ENCODE data around the gene PTPRE. TPM values are rescaled to one million over a fixed set of nuclear protein-coding genes. Genes with fewer than 3 reads are reported as not detected.

PTPRE gene
- total and polyA plus RNA-seq, 10 of the 15 experiments (the other 5 are each of a cell fraction or from before 2014, with no cell fraction given): 2.9 to 7.6 (median 5.8) TPM

GRCh38 chr10:128110339-128110738 lies 203.4 kb downstream of the PTPRE start:
- H4K20me1 ChIP-seq (ENCODE audit: control insufficient read depth, insufficient read depth): no peaks in the 10 kb centered on the region
- H3K4me2 ChIP-seq (ENCODE audit: control insufficient read depth, insufficient read depth): no peak overlapping the region
- ATAC-seq (no peak), DNase-seq (ENCODE audit: low read depth, low spot score) (no peak), FAIRE-seq (no peak)
- CTCF ChIA-PET: interaction anchor here (1.5 kb wide), 1 partner anchor 13 kb away, joined by 5 read pairs; no protein-coding TSS in a partner anchor
- SMC1A ChIA-PET (ENCODE audit: uncharacterized antibody, unreplicated experiment): no interaction called here
- H3K4me1 ChIP-seq (ENCODE audit: control insufficient read depth, insufficient read depth, low read length): no peaks in the 10 kb centered on the region
- POLR2A ChIA-PET: no interaction called here
- no peak overlapping the region for H3K27ac ChIP-seq (ENCODE audit: control insufficient read depth, insufficient read depth)
- RAD21 ChIA-PET (ENCODE audit: unreplicated experiment): no interaction called here
- no peaks in the 10 kb centered on the region for H3K27me3 ChIP-seq (replicated peaks in 1 of 2; ENCODE audit: control insufficient read depth in 2 of 2, insufficient read depth in 2 of 2, low read length in 1 of 2)
- in situ Hi-C loops (cut with MboI) (no loop called here), intact Hi-C loops (cut with micrococcal nuclease; ENCODE audit: unreplicated experiment) (no loop called here)
- H3K36me3 ChIP-seq (ENCODE audit: control insufficient read depth in 2 of 2, insufficient read depth in 2 of 2, low read length in 1 of 2): peaks cover 50 to 64% of the 10 kb centered on the region in 2 experiments
- H3K79me2 ChIP-seq (ENCODE audit: control insufficient read depth, insufficient read depth, low read length): peaks cover under 1% of the 10 kb centered on the region
- H3K9me3 ChIP-seq (replicated peaks; ENCODE audit: control insufficient read depth, insufficient read depth, low read length): no peaks in the 10 kb centered on the region
- 100% methylated on average over 3 of the region's 3 CpGs for WGBS (ENCODE audit: insufficient coverage, insufficient replicate concordance, low lambda C conversion rate, missing lambda C conversion rate)
- H3K9ac ChIP-seq (ENCODE audit: control insufficient read depth, insufficient read depth, low read length): no peak overlapping the region
- H3K4me3 ChIP-seq: no peak overlapping the region
- no peak overlapping the region for H2AFZ ChIP-seq (ENCODE audit: control insufficient read depth, low read depth, low read length)
- no TSS peak for BruUV-seq (replicated peaks)
- TF ChIP-seq SMAD5 (IDR thresholded peaks at IDR 0.05; ENCODE audit: low read depth) (no peak), NRF1 (conservative IDR thresholded peaks at IDR 0.05; ENCODE audit: low read depth, low read length) (no peak), YBX1 (IDR thresholded peaks at IDR 0.05) (no peak), TCF7 (IDR thresholded peaks at IDR 0.05; ENCODE audit: borderline replicate concordance) (no peak), BCL11A (IDR thresholded peaks at IDR 0.05; ENCODE audit: low read depth, low read length) (no peak), CHD1 (IDR thresholded peaks at IDR 0.05; ENCODE audit: low read depth, low read length) (no peak), NKRF (conservative IDR thresholded peaks at IDR 0.05) (no peak), PBX3 (IDR thresholded peaks at IDR 0.05; ENCODE audit: insufficient replicate concordance, low read depth, low read length) (no peak), TBL1XR1 (IDR thresholded peaks at IDR 0.05; ENCODE audit: low read depth, low read length) (no peak), MEF2B (IDR thresholded peaks at IDR 0.05; ENCODE audit: partially characterized antibody, poor library complexity, severe bottlenecking) (no peak), JUND (IDR thresholded peaks at IDR 0.05; ENCODE audit: low read depth, low read length) (no peak), E2F8 (IDR thresholded peaks at IDR 0.05; ENCODE audit: low read depth, partially characterized antibody) (no peak), CEBPB (IDR thresholded peaks at IDR 0.05; ENCODE audit: borderline replicate concordance in 1 of 2, low read depth in 2 of 2, low read length in 2 of 2) (no peak), BCLAF1 (IDR thresholded peaks at IDR 0.05) (no peak)
